GM21526 (cell line): ENCODE measurements around the gene SCAMP2.
"Not testable (repeated sequence)": the region's sequence is repeated elsewhere in the genome, so short reads cannot be mapped to it uniquely, and the experiment has no call there.

Source experiments
- ATAC-seq: cut with Tn5 transposase; IDR thresholded peaks from one replicate; pipeline ENCODE4 v1.9.1; 2021; ENCODE audit warnings: moderate library complexity; ENCODE audit not compliant: unreplicated experiment, low FRiP score

The SCAMP2 gene

GRCh38 chr15:74873036-74873755 lies at the start of gene SCAMP2:
Gene SCAMP2, minus strand, starts transcription at chr15:74873365. Its CDS starts 110 bp downstream, at chr15:74873255.
- peak; percentile 81 for ATAC-seq

GRCh38 chr15:74920456-74920855 lies 47.3 kb upstream of the SCAMP2 start:
- ATAC-seq, result no peak

- ATAC-seq, result no peak
These were observed 44.5 kb upstream of the SCAMP2 start for GRCh38 chr15:74917676-74918075.

GRCh38 chr15:74913799-74914198 lies 40.6 kb upstream of the SCAMP2 start:
- not testable (repeated sequence) for ATAC-seq

- no peak for ATAC-seq
These were observed 39.9 kb upstream of the SCAMP2 start for GRCh38 chr15:74913041-74913440.

GRCh38 chr15:74908635-74909034 lies 35.5 kb upstream of the SCAMP2 start:
- no peak for ATAC-seq

- no peak for ATAC-seq
These were observed 34.2 kb upstream of the SCAMP2 start for GRCh38 chr15:74907163-74907870.

- ATAC-seq, result peak; percentile 68
These were observed 33.4 kb upstream of the SCAMP2 start, which contains the start of gene FAM219B for GRCh38 chr15:74906450-74907162. Gene FAM219B, minus strand, starts transcription at chr15:74906851. Its CDS starts 51 bp downstream, at chr15:74906800.

- ATAC-seq, result no peak
These were observed 32.9 kb upstream of the SCAMP2 start for GRCh38 chr15:74906067-74906449.

GRCh38 chr15:74904190-74904805 lies 31.1 kb upstream of the SCAMP2 start:
- no peak for ATAC-seq

GRCh38 chr15:74903676-74904075 lies 30.5 kb upstream of the SCAMP2 start:
- no peak for ATAC-seq

- ATAC-seq, result no peak
These were observed 29.3 kb upstream of the SCAMP2 start for GRCh38 chr15:74902295-74903075.

GRCh38 chr15:74901612-74902063 lies 28.5 kb upstream of the SCAMP2 start:
- no peak for ATAC-seq

GRCh38 chr15:74897300-74897701 lies 24.1 kb upstream of the SCAMP2 start:
- no peak for ATAC-seq

GRCh38 chr15:74896316-74896715 lies 23.2 kb upstream of the SCAMP2 start:
- ATAC-seq, result no peak

GRCh38 chr15:74895830-74896229 lies 22.7 kb upstream of the SCAMP2 start:
- ATAC-seq, result no peak

- not testable (repeated sequence) for ATAC-seq
These were observed 21.2 kb upstream of the SCAMP2 start for GRCh38 chr15:74894383-74894782.

GRCh38 chr15:74893627-74894026 lies 20.5 kb upstream of the SCAMP2 start:
- ATAC-seq, result no peak

- no peak for ATAC-seq
These were observed 19.8 kb upstream of the SCAMP2 start for GRCh38 chr15:74892931-74893330.

- ATAC-seq, result no peak
These were observed 19.1 kb upstream of the SCAMP2 start for GRCh38 chr15:74892313-74892712.
